Measurements from ENCODE around the gene PRLR.
"Not testable (repeated sequence)": the region's sequence is repeated elsewhere in the genome, so short reads cannot be mapped to it uniquely, and the experiment has no call there.

DNA sequence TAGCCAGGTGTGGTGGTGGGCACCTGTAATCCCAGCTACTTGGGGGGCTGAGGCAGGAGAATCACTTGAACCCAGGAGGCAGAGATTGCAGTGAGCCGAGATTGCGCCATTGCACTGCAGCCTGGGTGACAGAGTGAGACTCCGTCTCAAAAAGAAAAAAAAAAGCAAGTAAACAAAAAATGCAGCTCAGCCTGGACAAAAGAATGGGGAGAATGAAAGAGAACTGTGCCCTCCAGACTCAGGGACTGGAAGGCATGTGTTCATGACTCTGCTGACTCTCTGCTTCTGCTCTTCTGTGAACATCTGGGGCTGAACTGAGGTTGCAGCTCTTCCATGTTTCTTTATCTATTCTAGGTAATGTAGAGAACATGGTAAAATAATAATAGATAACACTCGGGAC is 194.4 kb downstream of the PRLR start:
- TF ChIP-seq, protein P1, sequence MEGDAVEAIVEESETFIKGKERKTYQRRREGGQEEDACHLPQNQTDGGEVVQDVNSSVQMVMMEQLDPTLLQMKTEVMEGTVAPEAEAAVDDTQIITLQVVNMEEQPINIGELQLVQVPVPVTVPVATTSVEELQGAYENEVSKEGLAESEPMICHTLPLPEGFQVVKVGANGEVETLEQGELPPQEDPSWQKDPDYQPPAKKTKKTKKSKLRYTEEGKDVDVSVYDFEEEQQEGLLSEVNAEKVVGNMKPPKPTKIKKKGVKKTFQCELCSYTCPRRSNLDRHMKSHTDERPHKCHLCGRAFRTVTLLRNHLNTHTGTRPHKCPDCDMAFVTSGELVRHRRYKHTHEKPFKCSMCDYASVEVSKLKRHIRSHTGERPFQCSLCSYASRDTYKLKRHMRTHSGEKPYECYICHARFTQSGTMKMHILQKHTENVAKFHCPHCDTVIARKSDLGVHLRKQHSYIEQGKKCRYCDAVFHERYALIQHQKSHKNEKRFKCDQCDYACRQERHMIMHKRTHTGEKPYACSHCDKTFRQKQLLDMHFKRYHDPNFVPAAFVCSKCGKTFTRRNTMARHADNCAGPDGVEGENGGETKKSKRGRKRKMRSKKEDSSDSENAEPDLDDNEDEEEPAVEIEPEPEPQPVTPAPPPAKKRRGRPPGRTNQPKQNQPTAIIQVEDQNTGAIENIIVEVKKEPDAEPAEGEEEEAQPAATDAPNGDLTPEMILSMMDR (IDR thresholded peaks at IDR 0.05): not testable (repeated sequence)
- not testable (repeated sequence) for TF ChIP-seq ZFX (IDR thresholded peaks at IDR 0.05; ENCODE audit: borderline replicate concordance)

All from 22Rv1 (cell line).